Erythroblast (primary cell): ENCODE data around the gene DNAJC30.

Experiments used
- GATA1 ChIP-seq: IDR thresholded peaks from 2 replicates; pipeline ENCODE4 v1.6.1; 2011; ENCODE audit warnings: low read depth, mild to moderate bottlenecking, control low read depth, low read length, moderate library complexity
- POLR2A ChIP-seq: IDR thresholded peaks from 2 replicates; pipeline ENCODE4 v1.6.1; 2011; ENCODE audit warnings: mild to moderate bottlenecking, low read length

GRCh38 chr7:73674468-73675124 lies 8.7 kb downstream of the DNAJC30 start:
- TF ChIP-seq POLR2A (no peak), GATA1 (no peak)
